Natural killer cell (primary cell): Measurements from ENCODE around the gene SETDB1. TPM values are rescaled to one million over a fixed set of nuclear protein-coding genes. Genes with fewer than 3 reads are reported as not detected.

Experiments
- ATAC-seq, 3 donors: fragments of 150-1000 bp in 2 of 3; fragments of 200-7000 bp in 1 of 3; cut with Tn5 transposase; 1 replicate in 1 of 3; 2 replicates in 2 of 3; pipeline ENCODE4 v1.10.0; 2021; ENCODE audit warnings: mild to moderate bottlenecking in 2 of 3, moderate library complexity in 2 of 3
- DNase-seq, 2 donors: peaks; one replicate each; pipeline versions ENCODE4 v3.0.0 to v3.0.0-alpha.2; 2013 to 2021; ENCODE audit warnings: mixed read lengths in 1 of 2
- H3K27ac ChIP-seq: one replicate; pipeline ENCODE4 v1.5.1; 2013; ENCODE audit warnings: mild to moderate bottlenecking, low read length
- H3K27me3 ChIP-seq: one replicate; pipeline ENCODE4 v1.6.1; 2013; ENCODE audit warnings: low read length; ENCODE audit not compliant: control insufficient read depth, insufficient read depth
- H3K36me3 ChIP-seq: one replicate; pipeline ENCODE4 v1.6.1; 2013; ENCODE audit warnings: low read length; ENCODE audit not compliant: control insufficient read depth, insufficient read depth
- H3K4me1 ChIP-seq: one replicate; pipeline ENCODE4 v1.6.1; 2013; ENCODE audit warnings: low read length; ENCODE audit not compliant: control insufficient read depth, insufficient read depth
- H3K4me3 ChIP-seq: one replicate; pipeline ENCODE4 v1.5.1; 2013; ENCODE audit warnings: low read length
- H3K9me3 ChIP-seq: one replicate; pipeline ENCODE4 v1.6.1; 2013; ENCODE audit warnings: low read length; ENCODE audit not compliant: control insufficient read depth, insufficient read depth
- H3K27ac Mint-ChIP-seq, 2 donors: one replicate each; pipeline ENCODE4 v1.8.0; 2022; ENCODE audit warnings: mild to moderate bottlenecking in 2 of 2, mixed read lengths in 2 of 2, moderate library complexity in 1 of 2
- H3K27me3 Mint-ChIP-seq, 2 donors: one replicate each; pipeline ENCODE4 v1.8.0; 2022; ENCODE audit warnings: low read depth in 2 of 2, mixed read lengths in 2 of 2
- H3K36me3 Mint-ChIP-seq: one replicate; pipeline ENCODE4 v1.8.0; 2022; ENCODE audit warnings: mixed read lengths
- H3K4me1 Mint-ChIP-seq, 2 donors: one replicate each; pipeline ENCODE4 v1.8.0; 2022; ENCODE audit warnings: mixed read lengths in 2 of 2
- H3K4me3 Mint-ChIP-seq: one replicate; pipeline ENCODE4 v1.8.0; 2022; ENCODE audit warnings: mild to moderate bottlenecking, moderate library complexity, mixed read lengths
- H3K9me3 Mint-ChIP-seq, 2 donors: one replicate each; pipeline ENCODE4 v1.8.0; 2022; ENCODE audit warnings: mixed read lengths in 2 of 2
- WGBS: methylation state at CpG from one replicate; pipeline ENCODE4 v1.1.7; 2013; ENCODE audit warnings: missing lambda C conversion rate; ENCODE audit not compliant: insufficient coverage; 5-methylcytosine and 5-hydroxymethylcytosine counted together
- intact Hi-C: fragments of 100-400 bp; cut with micrococcal nuclease; formaldehyde crosslinking; loops from one replicate; pipeline ENCODE4 v1.14.2; 2022
- total RNA-seq, 4 donors: library from RNA; stranded (reverse); fragments of 120-200 nt in 1 of 4; gene quantifications; one replicate each; pipeline versions ENCODE4 v1.2.3 to v1.2.4, GENCODE V29; 2013 to 2022
- TF ChIP-seq, protein P1 (sequence below): fragments of 200-600 bp; IDR thresholded peaks from one replicate; pipeline ENCODE4 v1.8.0; 2022; ENCODE audit warnings: antibody characterized with exemption

The SETDB1 gene
- total RNA-seq, 3 donors from 2014 or later (not counting 1 experiment from before 2014, with no cell fraction given): 64.6 to 74.3 (median 70.5) TPM

- DNase-seq (peak in 1 of 2 donors; percentile 48), ATAC-seq (no peak)
- H3K4me1 Mint-ChIP-seq: peaks cover 31 to 42% of the 10 kb centered on the region in 2 donors
- H3K4me3 ChIP-seq: no peak overlapping the region
- no peaks in the 10 kb centered on the region for H3K27me3 ChIP-seq
- no peak overlapping the region for H3K4me3 Mint-ChIP-seq
- peaks cover 5% of the 10 kb centered on the region for H3K36me3 ChIP-seq
- no peaks in the 10 kb centered on the region for H3K27me3 Mint-ChIP-seq
- H3K27ac ChIP-seq: no peak overlapping the region
- intact Hi-C loops: no loop called here
- no peaks in the 10 kb centered on the region for H3K9me3 ChIP-seq
- peak overlapping the region in 1 of 2 donors; percentile 69 for H3K27ac Mint-ChIP-seq
- TF ChIP-seq, protein P1, sequence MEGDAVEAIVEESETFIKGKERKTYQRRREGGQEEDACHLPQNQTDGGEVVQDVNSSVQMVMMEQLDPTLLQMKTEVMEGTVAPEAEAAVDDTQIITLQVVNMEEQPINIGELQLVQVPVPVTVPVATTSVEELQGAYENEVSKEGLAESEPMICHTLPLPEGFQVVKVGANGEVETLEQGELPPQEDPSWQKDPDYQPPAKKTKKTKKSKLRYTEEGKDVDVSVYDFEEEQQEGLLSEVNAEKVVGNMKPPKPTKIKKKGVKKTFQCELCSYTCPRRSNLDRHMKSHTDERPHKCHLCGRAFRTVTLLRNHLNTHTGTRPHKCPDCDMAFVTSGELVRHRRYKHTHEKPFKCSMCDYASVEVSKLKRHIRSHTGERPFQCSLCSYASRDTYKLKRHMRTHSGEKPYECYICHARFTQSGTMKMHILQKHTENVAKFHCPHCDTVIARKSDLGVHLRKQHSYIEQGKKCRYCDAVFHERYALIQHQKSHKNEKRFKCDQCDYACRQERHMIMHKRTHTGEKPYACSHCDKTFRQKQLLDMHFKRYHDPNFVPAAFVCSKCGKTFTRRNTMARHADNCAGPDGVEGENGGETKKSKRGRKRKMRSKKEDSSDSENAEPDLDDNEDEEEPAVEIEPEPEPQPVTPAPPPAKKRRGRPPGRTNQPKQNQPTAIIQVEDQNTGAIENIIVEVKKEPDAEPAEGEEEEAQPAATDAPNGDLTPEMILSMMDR: no peak
- no peaks in the 10 kb centered on the region for H3K36me3 Mint-ChIP-seq
- no peaks in the 10 kb centered on the region for H3K9me3 Mint-ChIP-seq
- H3K4me1 ChIP-seq: peaks cover 52% of the 10 kb centered on the region
These were observed 77.0 kb downstream of the SETDB1 start for GRCh38 chr1:151003180-151003579.

- ATAC-seq (no peak), DNase-seq (peak in 1 of 2 donors; percentile 35)
- H3K27ac ChIP-seq: peak overlapping the region; percentile 95
- no peaks in the 10 kb centered on the region for H3K36me3 ChIP-seq
- H3K27me3 ChIP-seq: no peaks in the 10 kb centered on the region
- TF ChIP-seq, protein P1: no peak
- Mint-ChIP-seq H3K27ac (peak overlapping the region; percentile 95 to 96), H3K4me3 (peak overlapping the region; percentile 94), H3K4me1 (peaks cover 47 to 60% of the 10 kb centered on the region in 2 donors), H3K27me3 (no peaks in the 10 kb centered on the region), H3K36me3 (no peaks in the 10 kb centered on the region), H3K9me3 (no peaks in the 10 kb centered on the region)
- WGBS: 57% methylated on average over 3 of the region's 4 CpGs
- peaks cover 63% of the 10 kb centered on the region for H3K4me1 ChIP-seq
- no peaks in the 10 kb centered on the region for H3K9me3 ChIP-seq
- intact Hi-C loops: no loop called here
- H3K4me3 ChIP-seq: peak overlapping the region; percentile 51
These were observed 79.7 kb downstream of the SETDB1 start for GRCh38 chr1:151005729-151006319.

GRCh38 chr1:151006327-151007052 lies 80.3 kb downstream of the SETDB1 start, which contains the start of gene MINDY1:
Gene MINDY1, minus strand, starts transcription at chr1:151006902. Its CDS starts 4,285 bp downstream, at chr1:151002617.
- peak within 1 kb of the TSS; percentile 95 to 96 for H3K27ac Mint-ChIP-seq
- peak within 1 kb of the TSS; percentile 95 for H3K27ac ChIP-seq
- peaks cover 52 to 65% of the 10 kb centered on the region in 2 donors for H3K4me1 Mint-ChIP-seq
- H3K36me3 Mint-ChIP-seq: no peaks in the 10 kb centered on the region
- ATAC-seq (peak in 2 of 3 donors; percentile 3 to 36), DNase-seq (peak; percentile 26 to 63)
- no peaks in the 10 kb centered on the region for H3K36me3 ChIP-seq
- no peaks in the 10 kb centered on the region for H3K27me3 ChIP-seq
- 9% methylated on average over 17 of the region's 18 CpGs for WGBS
- intact Hi-C loops: no loop called here
- TF ChIP-seq, protein P1: no peak
- peak within 1 kb of the TSS; percentile 94 for H3K4me3 Mint-ChIP-seq
- no peaks in the 10 kb centered on the region for H3K9me3 ChIP-seq
- peaks cover 63% of the 10 kb centered on the region for H3K4me1 ChIP-seq
- H3K4me3 ChIP-seq: peak within 1 kb of the TSS; percentile 51
- no peaks in the 10 kb centered on the region for H3K27me3 Mint-ChIP-seq
- no peaks in the 10 kb centered on the region for H3K9me3 Mint-ChIP-seq
